ENCODE measurements around the gene TDRD12. TPM values are rescaled to one million over a fixed set of nuclear protein-coding genes. Genes with fewer than 3 reads are reported as not detected.

Gene TDRD12
- total and polyA plus RNA-seq, 2 donors (not counting 3 experiments of a cell fraction or from before 2014, with no cell fraction given), result 0.03 to 0.09 TPM

DNA sequence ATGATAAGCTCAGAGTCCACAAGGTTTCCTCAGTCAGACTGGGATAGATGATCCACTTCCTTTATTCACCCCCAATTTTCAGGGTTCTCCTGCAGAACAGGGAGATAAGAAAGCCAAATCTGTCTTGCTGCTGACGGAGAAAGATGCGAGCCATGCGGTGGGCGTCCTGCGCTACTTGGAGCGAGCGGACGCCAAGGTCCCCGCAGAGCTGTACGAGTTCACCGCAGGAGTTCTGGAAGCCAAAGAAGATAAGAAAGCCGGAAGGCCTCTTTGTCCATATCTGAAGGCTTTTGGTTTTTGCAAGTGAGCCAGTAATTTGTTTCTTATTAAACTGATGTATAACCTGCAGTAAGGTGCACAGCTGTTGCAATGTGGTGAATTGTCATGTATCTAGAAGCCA is 83.3 kb downstream of the TDRD12 start:
- H3K4me3 ChIP-seq (replicated peaks in 1 of 3; ENCODE audit: insufficient read depth in 1 of 3, low read depth in 1 of 3, low read length in 3 of 3), result no peak overlapping the region
- TF ChIP-seq POLR2A (IDR thresholded peaks at IDR 0.05; ENCODE audit: low read depth, low read length), result no peak
- no peak for TF ChIP-seq JUN (IDR thresholded peaks at IDR 0.05; ENCODE audit: borderline replicate concordance, insufficient read depth, insufficient read length, low read depth)
- TF ChIP-seq MAX (IDR thresholded peaks at IDR 0.05; ENCODE audit: insufficient read depth, insufficient read length), result no peak
- TF ChIP-seq, protein P1, sequence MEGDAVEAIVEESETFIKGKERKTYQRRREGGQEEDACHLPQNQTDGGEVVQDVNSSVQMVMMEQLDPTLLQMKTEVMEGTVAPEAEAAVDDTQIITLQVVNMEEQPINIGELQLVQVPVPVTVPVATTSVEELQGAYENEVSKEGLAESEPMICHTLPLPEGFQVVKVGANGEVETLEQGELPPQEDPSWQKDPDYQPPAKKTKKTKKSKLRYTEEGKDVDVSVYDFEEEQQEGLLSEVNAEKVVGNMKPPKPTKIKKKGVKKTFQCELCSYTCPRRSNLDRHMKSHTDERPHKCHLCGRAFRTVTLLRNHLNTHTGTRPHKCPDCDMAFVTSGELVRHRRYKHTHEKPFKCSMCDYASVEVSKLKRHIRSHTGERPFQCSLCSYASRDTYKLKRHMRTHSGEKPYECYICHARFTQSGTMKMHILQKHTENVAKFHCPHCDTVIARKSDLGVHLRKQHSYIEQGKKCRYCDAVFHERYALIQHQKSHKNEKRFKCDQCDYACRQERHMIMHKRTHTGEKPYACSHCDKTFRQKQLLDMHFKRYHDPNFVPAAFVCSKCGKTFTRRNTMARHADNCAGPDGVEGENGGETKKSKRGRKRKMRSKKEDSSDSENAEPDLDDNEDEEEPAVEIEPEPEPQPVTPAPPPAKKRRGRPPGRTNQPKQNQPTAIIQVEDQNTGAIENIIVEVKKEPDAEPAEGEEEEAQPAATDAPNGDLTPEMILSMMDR (IDR thresholded peaks at IDR 0.05; ENCODE audit: extremely low read depth in 1 of 2, insufficient read depth in 1 of 2, low read depth in 1 of 2, low read length in 2 of 2), result no peak
- TF ChIP-seq POLR2AphosphoS5 (IDR thresholded peaks at IDR 0.05; ENCODE audit: insufficient read depth, low read depth, low read length), result no peak
- TF ChIP-seq GATA2 (IDR thresholded peaks at IDR 0.05; ENCODE audit: insufficient read depth, insufficient read length, low read depth, low read length), result no peak
- no peak for TF ChIP-seq EZH2 (IDR thresholded peaks at IDR 0.05; ENCODE audit: borderline replicate concordance, low read depth, low read length, severe bottlenecking)
- TF ChIP-seq FOS (IDR thresholded peaks at IDR 0.05; ENCODE audit: borderline replicate concordance, insufficient read depth, low read length), result no peak
- no peak for TF ChIP-seq MYC (IDR thresholded peaks at IDR 0.05; ENCODE audit: low read depth, low read length)
- intact Hi-C loops (cut with micrococcal nuclease) (no loop called here), dilution Hi-C loops (cut with MboI; ENCODE audit: extremely low pct_ligation_motif_present, low sequenced_read_pairs) (no loop called here)
- ChIA-PET POLR2A (no interaction called here), CTCF (no interaction called here)
- H3K9ac ChIP-seq (replicated peaks; ENCODE audit: extremely low read depth, insufficient read depth, low read length), result no peak overlapping the region
- BruUV-seq (replicated peaks), result no TSS peak
- H4K20me1 ChIP-seq (replicated peaks; ENCODE audit: control insufficient read depth, extremely low read depth, insufficient read depth, low read length), result no peaks in the 10 kb centered on the region
- no peaks in the 10 kb centered on the region for H3K4me1 ChIP-seq (ENCODE audit: control insufficient read depth, extremely low read depth, insufficient read depth, low read length)
- FAIRE-seq (no peak), DNase-seq (ENCODE audit: low read depth, low spot score) (no peak)
- no peak overlapping the region for H3K27ac ChIP-seq (ENCODE audit: insufficient read depth, low read depth, low read length)
- no peaks in the 10 kb centered on the region for H3K27me3 ChIP-seq (ENCODE audit: control insufficient read depth in 2 of 2, insufficient read depth in 2 of 2, low read length in 2 of 2)
- no peak overlapping the region for H2AFZ ChIP-seq (ENCODE audit: low read depth, low read length)
- no peaks in the 10 kb centered on the region for H3K79me2 ChIP-seq (ENCODE audit: control insufficient read depth, insufficient read depth, low read length)
- H3K9me3 ChIP-seq (replicated peaks; ENCODE audit: control insufficient read depth, insufficient read depth, low read length), result no peaks in the 10 kb centered on the region
- H3K9me1 ChIP-seq (replicated peaks; ENCODE audit: control insufficient read depth, extremely low read depth, insufficient read depth, low read length), result no peaks in the 10 kb centered on the region
- no peak overlapping the region for H3K4me2 ChIP-seq (ENCODE audit: insufficient read depth, low read length)
- H3K36me3 ChIP-seq (ENCODE audit: control insufficient read depth in 2 of 2, extremely low read depth in 1 of 2, insufficient read depth in 2 of 2, low read length in 2 of 2), result no peaks in the 10 kb centered on the region
